ENCODE measurements around the gene SPTLC3. TPM values are rescaled to one million over a fixed set of nuclear protein-coding genes. Genes with fewer than 3 reads are reported as not detected.

SPTLC3 gene
- total and polyA plus RNA-seq, 2 of the 13 experiments (the other 11 are each of a cell fraction or from before 2014, with no cell fraction given): 20.5 to 95.6 TPM

DNA sequence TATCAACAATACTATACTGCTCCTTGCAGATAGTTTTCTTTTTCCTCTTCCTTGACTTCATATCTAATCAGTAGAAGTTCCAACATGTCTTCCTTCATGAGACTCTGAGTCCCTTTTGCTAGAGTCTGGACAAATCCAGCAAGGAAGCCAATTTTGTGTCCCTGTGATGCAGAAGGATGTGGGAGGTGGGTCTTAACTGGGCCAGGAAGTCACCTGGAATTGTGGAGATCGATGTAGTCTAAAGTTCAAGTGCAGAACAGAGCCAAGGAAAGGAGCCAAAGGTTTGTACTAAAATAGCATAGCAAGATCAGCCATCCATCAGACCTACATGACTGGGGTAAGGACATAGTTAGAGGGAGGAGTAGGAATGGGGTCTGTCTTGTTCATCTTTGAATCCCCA is 37.6 kb downstream of the SPTLC3 start (continued):
- TF ChIP-seq, protein P1, sequence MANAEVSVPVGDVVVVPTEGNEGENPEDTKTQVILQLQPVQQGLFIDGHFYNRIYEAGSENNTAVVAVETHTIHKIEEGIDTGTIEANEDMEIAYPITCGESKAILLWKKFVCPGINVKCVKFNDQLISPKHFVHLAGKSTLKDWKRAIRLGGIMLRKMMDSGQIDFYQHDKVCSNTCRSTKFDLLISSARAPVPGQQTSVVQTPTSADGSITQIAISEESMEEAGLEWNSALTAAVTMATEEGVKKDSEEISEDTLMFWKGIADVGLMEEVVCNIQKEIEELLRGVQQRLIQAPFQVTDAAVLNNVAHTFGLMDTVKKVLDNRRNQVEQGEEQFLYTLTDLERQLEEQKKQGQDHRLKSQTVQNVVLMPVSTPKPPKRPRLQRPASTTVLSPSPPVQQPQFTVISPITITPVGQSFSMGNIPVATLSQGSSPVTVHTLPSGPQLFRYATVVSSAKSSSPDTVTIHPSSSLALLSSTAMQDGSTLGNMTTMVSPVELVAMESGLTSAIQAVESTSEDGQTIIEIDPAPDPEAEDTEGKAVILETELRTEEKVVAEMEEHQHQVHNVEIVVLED (CRISPR knock-in tag; IDR thresholded peaks at IDR 0.05; ENCODE audit: borderline replicate concordance): 0 out of 2 replicates have a peak, but pooled peaks have one; percentile 32
- no peak for TF ChIP-seq MAF1 (CRISPR knock-in tag; IDR thresholded peaks at IDR 0.05; ENCODE audit: borderline replicate concordance)
- TF ChIP-seq, protein P2, sequence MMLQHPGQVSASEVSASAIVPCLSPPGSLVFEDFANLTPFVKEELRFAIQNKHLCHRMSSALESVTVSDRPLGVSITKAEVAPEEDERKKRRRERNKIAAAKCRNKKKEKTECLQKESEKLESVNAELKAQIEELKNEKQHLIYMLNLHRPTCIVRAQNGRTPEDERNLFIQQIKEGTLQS (CRISPR knock-in tag; IDR thresholded peaks at IDR 0.05): no peak

DNA sequence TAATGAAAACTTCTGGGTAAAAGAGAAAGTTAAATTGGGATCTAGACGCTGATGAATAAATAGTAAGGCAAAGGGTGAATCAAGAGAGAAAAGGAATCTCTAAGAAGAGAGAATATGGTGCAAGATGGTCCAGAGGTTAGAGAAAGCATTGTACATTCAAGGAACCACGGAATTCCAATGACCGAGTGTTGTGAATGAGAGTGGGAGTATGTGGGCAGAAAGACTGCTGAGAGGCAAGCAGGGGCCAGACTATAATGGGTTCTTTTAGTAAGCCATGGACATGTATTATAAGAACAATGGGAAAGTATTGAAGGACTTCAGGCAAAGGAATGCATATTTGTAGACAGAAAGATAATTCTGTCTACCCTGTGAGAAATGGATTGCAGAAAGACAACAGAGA is 45.2 kb downstream of the SPTLC3 start:
- Histone ChIP-seq H3K9ac (ENCODE audit: insufficient read depth, low read depth, low read length) (no peak overlapping the region), H4K20me1 (ENCODE audit: insufficient read depth, low read length) (no peaks in the 10 kb centered on the region), H3K27ac (ENCODE audit: extremely low read length, insufficient read depth, low read length) (no peak overlapping the region), H3K4me3 (replicated peaks in 1 of 3; ENCODE audit: insufficient read depth in 1 of 3, low read depth in 2 of 3, low read length in 3 of 3) (no peak overlapping the region), H3K79me2 (ENCODE audit: insufficient read depth, low read length) (no peaks in the 10 kb centered on the region), H3K36me3 (replicated peaks in 1 of 2; ENCODE audit: control insufficient read depth in 1 of 2, insufficient read depth in 2 of 2, low read length in 2 of 2) (peaks cover 10 to 18% of the 10 kb centered on the region in 2 experiments), H2AFZ (ENCODE audit: low read length) (no peak overlapping the region), H3K4me2 (ENCODE audit: low read depth, low read length) (no peak overlapping the region), H3K4me1 (ENCODE audit: insufficient read depth, low read length) (peaks cover 53% of the 10 kb centered on the region), H3K27me3 (ENCODE audit: control insufficient read depth in 1 of 2, insufficient read depth in 2 of 2, low read length in 2 of 2) (no peaks in the 10 kb centered on the region), H3K9me3 (ENCODE audit: low read length) (no peaks in the 10 kb centered on the region)
- in situ Hi-C loops (cut with HindIII; ENCODE audit: extremely low pct_ligation_motif_present, low pct_unique_long_range_greater_than_20kb): no loop called here
- FAIRE-seq: no peak
- POLR2A ChIA-PET: no interaction called here
- CTCF ChIA-PET (ENCODE audit: low intra/inter-chr PET ratio, low total read pairs): no interaction called here
- 63% methylated on average over 3 of the region's 3 CpGs for WGBS (ENCODE audit: low lambda C conversion rate)
- ATAC-seq: no peak
- peak; percentile 35 for DNase-seq (ENCODE audit: low spot score)
- intact Hi-C loops (cut with micrococcal nuclease; ENCODE audit: unreplicated experiment): no loop called here
- no peak for TF ChIP-seq DR1 (CRISPR knock-in tag; IDR thresholded peaks at IDR 0.05)
- TF ChIP-seq ZNF607 (CRISPR knock-in tag; IDR thresholded peaks at IDR 0.05; ENCODE audit: borderline replicate concordance): no peak
- TF ChIP-seq SCMH1 (CRISPR knock-in tag; IDR thresholded peaks at IDR 0.05; ENCODE audit: borderline replicate concordance): no peak
- TF ChIP-seq MAF1 (CRISPR knock-in tag; IDR thresholded peaks at IDR 0.05; ENCODE audit: borderline replicate concordance): no peak
- TF ChIP-seq HCFC1 (IDR thresholded peaks at IDR 0.05; ENCODE audit: low read depth, low read length): no peak
- no peak for TF ChIP-seq FOXA1 (IDR thresholded peaks at IDR 0.05)
- no peak for TF ChIP-seq FOXA1 (CRISPR knock-in tag; IDR thresholded peaks at IDR 0.05)
- no peak for TF ChIP-seq ADNP (CRISPR knock-in tag; IDR thresholded peaks at IDR 0.05)
- TF ChIP-seq, protein P3, sequence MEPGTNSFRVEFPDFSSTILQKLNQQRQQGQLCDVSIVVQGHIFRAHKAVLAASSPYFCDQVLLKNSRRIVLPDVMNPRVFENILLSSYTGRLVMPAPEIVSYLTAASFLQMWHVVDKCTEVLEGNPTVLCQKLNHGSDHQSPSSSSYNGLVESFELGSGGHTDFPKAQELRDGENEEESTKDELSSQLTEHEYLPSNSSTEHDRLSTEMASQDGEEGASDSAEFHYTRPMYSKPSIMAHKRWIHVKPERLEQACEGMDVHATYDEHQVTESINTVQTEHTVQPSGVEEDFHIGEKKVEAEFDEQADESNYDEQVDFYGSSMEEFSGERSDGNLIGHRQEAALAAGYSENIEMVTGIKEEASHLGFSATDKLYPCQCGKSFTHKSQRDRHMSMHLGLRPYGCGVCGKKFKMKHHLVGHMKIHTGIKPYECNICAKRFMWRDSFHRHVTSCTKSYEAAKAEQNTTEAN (CRISPR knock-in tag; conservative IDR thresholded peaks at IDR 0.05): no peak
- no peak for TF ChIP-seq AHR (CRISPR knock-in tag; IDR thresholded peaks at IDR 0.05)
- no peak for TF ChIP-seq ZFX (CRISPR knock-in tag; IDR thresholded peaks at IDR 0.05; ENCODE audit: low read depth)
- TF ChIP-seq PCBP2 (optimal IDR thresholded peaks at IDR 0.05; ENCODE audit: low read depth, low read length, poor library complexity, severe bottlenecking): no peak
- TF ChIP-seq TMF1 (CRISPR knock-in tag; IDR thresholded peaks at IDR 0.05; ENCODE audit: low read depth): no peak
- TF ChIP-seq, protein P4, sequence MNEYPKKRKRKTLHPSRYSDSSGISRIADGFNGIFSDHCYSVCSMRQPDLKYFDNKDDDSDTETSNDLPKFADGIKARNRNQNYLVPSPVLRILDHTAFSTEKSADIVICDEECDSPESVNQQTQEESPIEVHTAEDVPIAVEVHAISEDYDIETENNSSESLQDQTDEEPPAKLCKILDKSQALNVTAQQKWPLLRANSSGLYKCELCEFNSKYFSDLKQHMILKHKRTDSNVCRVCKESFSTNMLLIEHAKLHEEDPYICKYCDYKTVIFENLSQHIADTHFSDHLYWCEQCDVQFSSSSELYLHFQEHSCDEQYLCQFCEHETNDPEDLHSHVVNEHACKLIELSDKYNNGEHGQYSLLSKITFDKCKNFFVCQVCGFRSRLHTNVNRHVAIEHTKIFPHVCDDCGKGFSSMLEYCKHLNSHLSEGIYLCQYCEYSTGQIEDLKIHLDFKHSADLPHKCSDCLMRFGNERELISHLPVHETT (CRISPR knock-in tag; conservative IDR thresholded peaks at IDR 0.05): no peak
- TF ChIP-seq ZNF333 (CRISPR knock-in tag; IDR thresholded peaks at IDR 0.05; ENCODE audit: borderline replicate concordance): no peak
- no peak for TF ChIP-seq GATAD1 (CRISPR knock-in tag; IDR thresholded peaks at IDR 0.05)
- BruUV-seq (replicated peaks): TSS peak; percentile 1
